ENCODE data around the gene COL6A3.

- TF ChIP-seq CTCF (IDR thresholded peaks at IDR 0.05) (peak in 2 of 5 experiments; percentile 37 to 45), POLR2A (IDR thresholded peaks at IDR 0.05) (no peak)
These were observed 91.4 kb downstream of the COL6A3 start for GRCh38 chr2:237322564-237322963.
